ENCODE measurements around the gene MTCL1.

Gene MTCL1

GRCh38 chr18:8874872-8875271, 169.5 kb downstream of the MTCL1 start:
- no peak for DNase-seq

GRCh38 chr18:8876887-8877286, 171.5 kb downstream of the MTCL1 start:
- no peak for DNase-seq

- no peak for DNase-seq
Measured at GRCh38 chr18:8881103-8881502, 175.7 kb downstream of the MTCL1 start.
